ENCODE measurements around the gene RERE. TPM values are rescaled to one million over a fixed set of nuclear protein-coding genes. Genes with fewer than 3 reads are reported as not detected.
"Not testable (repeated sequence)": the region's sequence is repeated elsewhere in the genome, so short reads cannot be mapped to it uniquely, and the experiment has no call there.

RERE gene
- polyA plus RNA-seq, 6 donors from 2014 or later = 10.7 to 50.1 (median 22.3) TPM

- Mint-ChIP-seq H3K9me3 (peaks cover 0 to 2% (median 0%) of the 10 kb centered on the region in 7 donors), H3K27me3 (no peaks in the 10 kb centered on the region), H3K36me3 (peaks cover 9 to 18% of the 10 kb centered on the region in 2 donors), H3K27ac (peak overlapping the region; percentile 58 to 99 (median 92)), H3K4me1 (peaks cover 75 to 91% (median 84%) of the 10 kb centered on the region in 3 donors), H3K4me3 (peak overlapping the region; percentile 77 to 94 (median 89))
- DNase-seq (no peak), ATAC-seq (ENCODE audit: low read depth in 2 of 2) (no peak)
Observed at GRCh38 chr1:8394456-8395321, 422.8 kb downstream of the RERE start.

DNA sequence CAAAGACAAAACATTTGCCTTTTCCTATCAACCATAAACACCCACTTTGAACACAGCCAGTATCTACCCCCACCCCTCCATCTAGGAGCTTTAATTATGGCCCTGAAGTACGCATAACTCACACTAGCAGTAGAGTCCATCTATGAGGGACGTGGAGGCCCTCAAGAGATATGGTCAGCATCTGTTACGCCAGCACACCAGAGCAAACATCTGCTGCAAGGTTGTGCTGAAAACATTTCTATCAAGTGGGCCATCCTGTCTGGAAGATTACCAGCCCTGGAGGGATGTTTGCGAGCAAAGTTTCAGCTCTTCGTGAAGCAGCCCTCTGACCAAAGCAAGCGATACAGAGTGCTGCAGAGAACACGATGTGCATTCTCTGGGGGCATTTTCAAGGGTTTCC lies 424.9 kb downstream of the RERE start:
- ATAC-seq (ENCODE audit: low read depth in 2 of 2) = no peak
- Mint-ChIP-seq H3K4me1 (peaks cover 72 to 89% (median 85%) of the 10 kb centered on the region in 3 donors), H3K9me3 (no peaks in the 10 kb centered on the region), H3K27ac (peak overlapping the region in 2 of 6 donors; percentile 72 to 96), H3K27me3 (no peaks in the 10 kb centered on the region), H3K36me3 (peaks cover 13 to 20% of the 10 kb centered on the region in 2 donors), H3K4me3 (peak overlapping the region in 3 of 8 donors; percentile 9 to 36 (median 10))
- DNase-seq = no peak

- Mint-ChIP-seq H3K36me3 (peaks cover 17 to 20% of the 10 kb centered on the region in 2 donors), H3K4me3 (peak overlapping the region in 4 of 8 donors; percentile 6 to 88 (median 38)), H3K9me3 (no peaks in the 10 kb centered on the region), H3K27ac (peak overlapping the region; percentile 28 to 88 (median 78)), H3K4me1 (peaks cover 70 to 86% (median 81%) of the 10 kb centered on the region in 3 donors), H3K27me3 (no peaks in the 10 kb centered on the region)
- DNase-seq (no peak), ATAC-seq (ENCODE audit: low read depth in 2 of 2) (no peak)
Observed at GRCh38 chr1:8390707-8391106, 426.7 kb downstream of the RERE start.

DNA sequence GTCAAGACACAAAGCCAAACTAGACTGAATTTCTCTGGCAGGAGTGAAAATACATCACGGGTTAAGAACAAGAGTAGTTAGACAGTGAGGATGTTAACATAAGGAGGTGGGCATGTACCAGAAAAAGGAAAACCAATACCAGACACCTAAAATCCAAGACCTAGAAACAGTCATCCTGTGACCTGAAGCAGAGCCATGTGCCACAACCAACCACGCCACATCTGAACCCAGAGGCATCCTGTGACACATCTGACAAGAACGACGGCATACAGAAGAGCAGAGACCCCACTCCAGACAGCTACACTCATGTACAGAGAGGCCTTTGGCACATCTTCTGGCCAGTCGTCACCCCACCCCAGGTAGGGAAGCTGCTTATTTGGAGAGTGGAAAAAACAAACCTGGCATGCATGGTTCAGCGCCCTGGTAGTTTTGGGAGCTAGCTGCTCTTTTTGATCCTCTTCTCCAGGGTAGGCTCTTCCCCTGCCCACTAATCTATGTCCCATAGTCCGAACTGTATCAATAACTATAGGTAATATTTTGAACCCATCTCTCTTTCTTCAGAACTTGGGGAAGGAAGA lies 427.4 kb downstream of the RERE start:
- Mint-ChIP-seq H3K9me3 (no peaks in the 10 kb centered on the region), H3K27me3 (no peaks in the 10 kb centered on the region), H3K27ac (peak overlapping the region in 4 of 6 donors; percentile 27 to 72 (median 42)), H3K4me3 (no peak overlapping the region), H3K36me3 (peaks cover 17 to 20% of the 10 kb centered on the region in 2 donors), H3K4me1 (peaks cover 64 to 84% (median 82%) of the 10 kb centered on the region in 3 donors)
- ATAC-seq (ENCODE audit: low read depth in 2 of 2) = no peak
- DNase-seq = no peak

- no peaks in the 10 kb centered on the region for H3K27me3 Mint-ChIP-seq
- ATAC-seq (ENCODE audit: low read depth in 2 of 2) = no peak
- H3K27ac Mint-ChIP-seq = peak overlapping the region in 5 of 6 donors; percentile 21 to 72 (median 65)
- H3K9me3 Mint-ChIP-seq = no peaks in the 10 kb centered on the region
- peaks cover 17 to 20% of the 10 kb centered on the region in 2 donors for H3K36me3 Mint-ChIP-seq
- no peak for DNase-seq
- no peak overlapping the region for H3K4me3 Mint-ChIP-seq
- H3K4me1 Mint-ChIP-seq = peaks cover 67 to 87% (median 86%) of the 10 kb centered on the region in 3 donors
Observed at GRCh38 chr1:8388732-8389562, 428.5 kb downstream of the RERE start.

- Mint-ChIP-seq H3K36me3 (peaks cover 18 to 21% of the 10 kb centered on the region in 2 donors), H3K27me3 (no peaks in the 10 kb centered on the region), H3K27ac (peak overlapping the region in 5 of 6 donors; percentile 16 to 86 (median 71)), H3K9me3 (no peaks in the 10 kb centered on the region), H3K4me3 (peak overlapping the region in 1 of 8 donors; percentile 2), H3K4me1 (peaks cover 66 to 87% (median 85%) of the 10 kb centered on the region in 3 donors)
- ATAC-seq (ENCODE audit: low read depth in 2 of 2) (no peak), DNase-seq (no peak)
Observed at GRCh38 chr1:8386247-8386646, 431.2 kb downstream of the RERE start.

- no peaks in the 10 kb centered on the region for H3K27me3 Mint-ChIP-seq
- H3K9me3 Mint-ChIP-seq = no peaks in the 10 kb centered on the region
- no peak overlapping the region for H3K4me3 Mint-ChIP-seq
- H3K4me1 Mint-ChIP-seq = peaks cover 58 to 82% (median 74%) of the 10 kb centered on the region in 3 donors
- no peak for DNase-seq
- ATAC-seq (ENCODE audit: low read depth in 2 of 2) = no peak
- peaks cover 8 to 21% of the 10 kb centered on the region in 2 donors for H3K36me3 Mint-ChIP-seq
- peak overlapping the region; percentile 62 to 82 (median 80) for H3K27ac Mint-ChIP-seq
Observed at GRCh38 chr1:8384577-8384976, 432.9 kb downstream of the RERE start.

DNA sequence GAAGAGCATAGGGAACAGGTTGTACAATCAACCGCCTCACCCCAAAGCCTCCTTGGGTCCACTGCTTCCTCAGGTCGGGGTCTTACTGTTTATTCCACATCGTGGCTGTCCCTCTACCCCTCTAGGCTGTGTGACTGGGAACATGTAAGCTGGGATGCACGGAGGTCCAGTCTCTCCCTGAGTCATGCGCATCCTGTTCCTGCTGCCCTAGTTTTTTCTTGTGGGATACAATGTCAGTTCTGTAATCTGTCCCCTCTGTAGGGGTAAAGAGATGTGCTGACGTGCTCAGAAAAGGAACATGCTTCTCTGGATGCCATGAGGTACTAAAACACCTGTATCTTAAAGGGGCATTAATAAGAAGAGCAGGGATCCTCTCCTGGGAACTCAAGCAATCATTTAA lies 433.4 kb downstream of the RERE start:
- H3K27ac Mint-ChIP-seq = peak overlapping the region; percentile 49 to 87 (median 80)
- H3K36me3 Mint-ChIP-seq = peaks cover 6 to 17% of the 10 kb centered on the region in 2 donors
- ATAC-seq (ENCODE audit: low read depth in 2 of 2) = no peak
- H3K27me3 Mint-ChIP-seq = no peaks in the 10 kb centered on the region
- peaks cover 55 to 79% (median 71%) of the 10 kb centered on the region in 3 donors for H3K4me1 Mint-ChIP-seq
- H3K9me3 Mint-ChIP-seq = no peaks in the 10 kb centered on the region
- no peak for DNase-seq
- H3K4me3 Mint-ChIP-seq = peak overlapping the region in 4 of 8 donors; percentile 20 to 44 (median 31)

- H3K4me3 Mint-ChIP-seq = peak overlapping the region; percentile 11 to 84 (median 72)
- H3K9me3 Mint-ChIP-seq = no peaks in the 10 kb centered on the region
- DNase-seq (peak; percentile 11), ATAC-seq (ENCODE audit: low read depth in 2 of 2) (peak; percentile 63 to 74)
- peaks cover under 1 to 11% of the 10 kb centered on the region in 2 donors for H3K36me3 Mint-ChIP-seq
- no peaks in the 10 kb centered on the region for H3K27me3 Mint-ChIP-seq
- peak overlapping the region; percentile 82 to 97 (median 93) for H3K27ac Mint-ChIP-seq
- peaks cover 57 to 85% (median 74%) of the 10 kb centered on the region in 3 donors for H3K4me1 Mint-ChIP-seq
Observed at GRCh38 chr1:8382608-8383505, 434.6 kb downstream of the RERE start.

DNA sequence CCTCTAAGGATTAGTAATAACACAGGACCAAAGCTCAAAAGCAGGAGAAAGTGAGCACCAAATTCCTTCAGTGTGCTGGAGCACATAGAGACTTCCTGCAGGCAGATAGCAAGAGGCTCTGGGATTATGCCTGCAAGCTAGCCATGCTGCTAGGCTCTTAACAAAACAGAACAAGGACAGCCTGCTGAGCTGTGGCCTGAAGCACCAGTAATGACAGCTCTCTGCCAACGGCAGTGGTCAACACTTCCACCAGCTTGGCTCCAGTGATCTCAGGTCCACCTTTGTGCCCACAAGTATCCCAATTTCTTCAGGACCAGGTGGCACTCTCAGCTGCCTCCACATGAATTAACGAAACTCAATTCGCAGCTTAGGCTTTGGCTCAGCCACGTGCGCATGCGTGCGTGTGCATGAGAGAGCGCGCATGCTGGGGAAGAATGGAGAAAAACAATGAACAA lies 435.4 kb downstream of the RERE start:
- Mint-ChIP-seq H3K27ac (peak overlapping the region in 5 of 6 donors; percentile 21 to 82 (median 39)), H3K27me3 (no peaks in the 10 kb centered on the region), H3K4me3 (peak overlapping the region in 2 of 8 donors; percentile 20 to 21), H3K9me3 (no peaks in the 10 kb centered on the region), H3K36me3 (peaks cover 5 to 7% of the 10 kb centered on the region in 2 donors), H3K4me1 (peaks cover 56 to 81% (median 68%) of the 10 kb centered on the region in 3 donors)
- ATAC-seq (ENCODE audit: low read depth in 2 of 2) (no peak), DNase-seq (no peak)

- ATAC-seq (ENCODE audit: low read depth in 2 of 2) = no peak
- peaks cover 51 to 77% (median 63%) of the 10 kb centered on the region in 3 donors for H3K4me1 Mint-ChIP-seq
- no peaks in the 10 kb centered on the region for H3K9me3 Mint-ChIP-seq
- no peaks in the 10 kb centered on the region for H3K27me3 Mint-ChIP-seq
- H3K27ac Mint-ChIP-seq = peak overlapping the region in 4 of 6 donors; percentile 11 to 54 (median 36)
- peaks cover 5 to 7% of the 10 kb centered on the region in 2 donors for H3K36me3 Mint-ChIP-seq
- no peak overlapping the region for H3K4me3 Mint-ChIP-seq
- no peak for DNase-seq
Observed at GRCh38 chr1:8381618-8382017, 435.8 kb downstream of the RERE start.

DNA sequence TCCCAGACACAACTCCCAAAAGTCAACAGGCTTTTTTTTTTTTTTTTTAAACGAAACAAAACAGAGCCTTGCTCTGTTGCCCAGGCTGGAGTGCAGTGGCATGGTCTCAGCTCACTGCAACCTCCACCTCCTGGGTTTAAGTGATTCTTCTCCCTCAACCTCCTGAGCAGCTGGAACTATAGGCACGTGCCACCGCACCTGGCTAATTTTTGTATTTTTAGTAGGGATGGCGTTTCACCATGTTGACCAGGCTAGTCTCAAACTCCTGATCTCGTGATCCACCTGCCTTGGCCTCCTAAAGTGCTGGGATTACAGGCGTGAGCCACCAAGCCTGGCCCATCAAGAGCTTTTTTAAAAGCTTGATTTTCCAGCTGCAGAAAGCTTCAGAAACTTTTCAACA lies 437.1 kb downstream of the RERE start:
- not testable (repeated sequence) for H3K36me3 Mint-ChIP-seq
- H3K27ac Mint-ChIP-seq = peak overlapping the region in 1 of 6 donors; percentile 34

More for the DNA sequence above, 437.1 kb downstream of the RERE start:
- ATAC-seq (ENCODE audit: low read depth in 2 of 2); H3K9me3 Mint-ChIP-seq; DNase-seq; H3K27me3 Mint-ChIP-seq: not testable (repeated sequence)
- Mint-ChIP-seq H3K4me1 (peaks cover 56 to 72% (median 62%) of the 10 kb centered on the region in 3 donors), H3K4me3 (peak overlapping the region in 1 of 8 donors; percentile 65)

All from naive B cell (primary cell).